ACHN (cell line): ENCODE data around the gene AGBL1.
"Not testable (repeated sequence)": the region's sequence is repeated elsewhere in the genome, so short reads cannot be mapped to it uniquely, and the experiment has no call there.

ENCODE experiments used
- DNase-seq: peaks from one replicate; pipeline ENCODE4 v3.0.0-alpha.2; 2015
- in situ Hi-C: cut with HindIII; loops from 2 replicates; pipeline ENCODE4 v1.10.0; 2017; ENCODE audit warnings: low sequenced_read_pairs, low pct_ligation_motif_present, low pct_unique_long_range_greater_than_20kb

The AGBL1 gene

GRCh38 chr15:86522721-86523120 is 443.1 kb downstream of the AGBL1 start:
- in situ Hi-C loops, result no loop called here
- no peak for DNase-seq

- no peak for DNase-seq
- in situ Hi-C loops, result no loop called here
Measured at GRCh38 chr15:86526938-86527690, 447.4 kb downstream of the AGBL1 start.

- in situ Hi-C loops, result not testable (repeated sequence)
Measured at GRCh38 chr15:86528094-86528493, 448.4 kb downstream of the AGBL1 start.

GRCh38 chr15:86538141-86538540 is 458.5 kb downstream of the AGBL1 start:
- DNase-seq, result no peak
- in situ Hi-C loops, result no loop called here

More at GRCh38 chr15:86528094-86528493, 448.4 kb downstream of the AGBL1 start:
- not testable (repeated sequence) for DNase-seq

- DNase-seq, result no peak
- in situ Hi-C loops, result no loop called here
Measured at GRCh38 chr15:86540840-86541467, 461.3 kb downstream of the AGBL1 start.

- no peak for DNase-seq
Measured at GRCh38 chr15:86541540-86541939, 461.9 kb downstream of the AGBL1 start.

GRCh38 chr15:86550075-86550474 is 470.4 kb downstream of the AGBL1 start:
- in situ Hi-C loops, result no loop called here
- no peak for DNase-seq

More at GRCh38 chr15:86541540-86541939, 461.9 kb downstream of the AGBL1 start:
- in situ Hi-C loops, result no loop called here

- DNase-seq, result no peak
- in situ Hi-C loops, result no loop called here
Measured at GRCh38 chr15:86553108-86553507, 473.4 kb downstream of the AGBL1 start.

GRCh38 chr15:86555098-86555497 is 475.4 kb downstream of the AGBL1 start:
- no peak for DNase-seq

GRCh38 chr15:86555939-86556338 is 476.3 kb downstream of the AGBL1 start:
- no peak for DNase-seq
- in situ Hi-C loops, result no loop called here

More at GRCh38 chr15:86555098-86555497, 475.4 kb downstream of the AGBL1 start:
- in situ Hi-C loops, result no loop called here

GRCh38 chr15:86556396-86557017 is 476.8 kb downstream of the AGBL1 start:
- no peak for DNase-seq
- in situ Hi-C loops, result no loop called here

- DNase-seq, result no peak
- in situ Hi-C loops, result no loop called here
Measured at GRCh38 chr15:86557018-86557550, 477.4 kb downstream of the AGBL1 start.

GRCh38 chr15:86558252-86558651 is 478.6 kb downstream of the AGBL1 start:
- in situ Hi-C loops, result no loop called here
- DNase-seq, result no peak

GRCh38 chr15:86558686-86559085 is 479.0 kb downstream of the AGBL1 start:
- in situ Hi-C loops, result no loop called here
- DNase-seq, result no peak

- in situ Hi-C loops, result no loop called here
- DNase-seq, result no peak
Measured at GRCh38 chr15:86568378-86568777, 488.7 kb downstream of the AGBL1 start.

GRCh38 chr15:86570738-86571137 is 491.1 kb downstream of the AGBL1 start:
- in situ Hi-C loops, result no loop called here
- DNase-seq, result no peak

- in situ Hi-C loops, result no loop called here
- DNase-seq, result no peak
Measured at GRCh38 chr15:86571873-86572272, 492.2 kb downstream of the AGBL1 start.

GRCh38 chr15:86572368-86572841 is 492.7 kb downstream of the AGBL1 start:
- no peak for DNase-seq
- in situ Hi-C loops, result no loop called here

GRCh38 chr15:86573476-86573875 is 493.8 kb downstream of the AGBL1 start:
- in situ Hi-C loops, result no loop called here

More at GRCh38 chr15:86573476-86573875, 493.8 kb downstream of the AGBL1 start:
- no peak for DNase-seq
